ENCODE measurements around the gene TK2. TPM values are rescaled to one million over a fixed set of nuclear protein-coding genes. Genes with fewer than 3 reads are reported as not detected.
A peak's percentile ranks its signal among the peaks of the same experiment; 100 is the strongest.

Gene TK2
- total and polyA plus RNA-seq, 9 of the 15 experiments (the other 6 are each of a cell fraction or from before 2014, with no cell fraction given) = 1.1 to 10.2 (median 5.3) TPM

DNA sequence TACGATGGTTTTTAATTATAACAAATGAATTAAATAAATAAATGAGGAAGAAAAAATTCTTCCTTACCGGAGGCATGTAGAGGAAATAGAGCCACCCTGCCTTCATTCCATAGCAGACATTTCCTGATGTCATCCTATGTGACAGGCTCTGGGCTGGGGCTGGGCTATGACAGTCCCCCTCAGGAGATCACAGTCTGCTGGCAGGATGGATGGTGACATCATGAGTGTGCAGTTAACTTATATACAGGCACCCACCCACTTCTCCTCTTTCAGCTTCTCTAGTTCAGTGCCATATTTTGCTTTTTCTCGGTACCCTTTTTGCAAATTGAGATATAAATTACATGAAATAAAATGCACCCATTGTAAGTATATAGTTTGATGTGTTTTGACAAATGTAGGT lies 48.2 kb upstream of the TK2 start (continued):
- TF ChIP-seq, protein P1, sequence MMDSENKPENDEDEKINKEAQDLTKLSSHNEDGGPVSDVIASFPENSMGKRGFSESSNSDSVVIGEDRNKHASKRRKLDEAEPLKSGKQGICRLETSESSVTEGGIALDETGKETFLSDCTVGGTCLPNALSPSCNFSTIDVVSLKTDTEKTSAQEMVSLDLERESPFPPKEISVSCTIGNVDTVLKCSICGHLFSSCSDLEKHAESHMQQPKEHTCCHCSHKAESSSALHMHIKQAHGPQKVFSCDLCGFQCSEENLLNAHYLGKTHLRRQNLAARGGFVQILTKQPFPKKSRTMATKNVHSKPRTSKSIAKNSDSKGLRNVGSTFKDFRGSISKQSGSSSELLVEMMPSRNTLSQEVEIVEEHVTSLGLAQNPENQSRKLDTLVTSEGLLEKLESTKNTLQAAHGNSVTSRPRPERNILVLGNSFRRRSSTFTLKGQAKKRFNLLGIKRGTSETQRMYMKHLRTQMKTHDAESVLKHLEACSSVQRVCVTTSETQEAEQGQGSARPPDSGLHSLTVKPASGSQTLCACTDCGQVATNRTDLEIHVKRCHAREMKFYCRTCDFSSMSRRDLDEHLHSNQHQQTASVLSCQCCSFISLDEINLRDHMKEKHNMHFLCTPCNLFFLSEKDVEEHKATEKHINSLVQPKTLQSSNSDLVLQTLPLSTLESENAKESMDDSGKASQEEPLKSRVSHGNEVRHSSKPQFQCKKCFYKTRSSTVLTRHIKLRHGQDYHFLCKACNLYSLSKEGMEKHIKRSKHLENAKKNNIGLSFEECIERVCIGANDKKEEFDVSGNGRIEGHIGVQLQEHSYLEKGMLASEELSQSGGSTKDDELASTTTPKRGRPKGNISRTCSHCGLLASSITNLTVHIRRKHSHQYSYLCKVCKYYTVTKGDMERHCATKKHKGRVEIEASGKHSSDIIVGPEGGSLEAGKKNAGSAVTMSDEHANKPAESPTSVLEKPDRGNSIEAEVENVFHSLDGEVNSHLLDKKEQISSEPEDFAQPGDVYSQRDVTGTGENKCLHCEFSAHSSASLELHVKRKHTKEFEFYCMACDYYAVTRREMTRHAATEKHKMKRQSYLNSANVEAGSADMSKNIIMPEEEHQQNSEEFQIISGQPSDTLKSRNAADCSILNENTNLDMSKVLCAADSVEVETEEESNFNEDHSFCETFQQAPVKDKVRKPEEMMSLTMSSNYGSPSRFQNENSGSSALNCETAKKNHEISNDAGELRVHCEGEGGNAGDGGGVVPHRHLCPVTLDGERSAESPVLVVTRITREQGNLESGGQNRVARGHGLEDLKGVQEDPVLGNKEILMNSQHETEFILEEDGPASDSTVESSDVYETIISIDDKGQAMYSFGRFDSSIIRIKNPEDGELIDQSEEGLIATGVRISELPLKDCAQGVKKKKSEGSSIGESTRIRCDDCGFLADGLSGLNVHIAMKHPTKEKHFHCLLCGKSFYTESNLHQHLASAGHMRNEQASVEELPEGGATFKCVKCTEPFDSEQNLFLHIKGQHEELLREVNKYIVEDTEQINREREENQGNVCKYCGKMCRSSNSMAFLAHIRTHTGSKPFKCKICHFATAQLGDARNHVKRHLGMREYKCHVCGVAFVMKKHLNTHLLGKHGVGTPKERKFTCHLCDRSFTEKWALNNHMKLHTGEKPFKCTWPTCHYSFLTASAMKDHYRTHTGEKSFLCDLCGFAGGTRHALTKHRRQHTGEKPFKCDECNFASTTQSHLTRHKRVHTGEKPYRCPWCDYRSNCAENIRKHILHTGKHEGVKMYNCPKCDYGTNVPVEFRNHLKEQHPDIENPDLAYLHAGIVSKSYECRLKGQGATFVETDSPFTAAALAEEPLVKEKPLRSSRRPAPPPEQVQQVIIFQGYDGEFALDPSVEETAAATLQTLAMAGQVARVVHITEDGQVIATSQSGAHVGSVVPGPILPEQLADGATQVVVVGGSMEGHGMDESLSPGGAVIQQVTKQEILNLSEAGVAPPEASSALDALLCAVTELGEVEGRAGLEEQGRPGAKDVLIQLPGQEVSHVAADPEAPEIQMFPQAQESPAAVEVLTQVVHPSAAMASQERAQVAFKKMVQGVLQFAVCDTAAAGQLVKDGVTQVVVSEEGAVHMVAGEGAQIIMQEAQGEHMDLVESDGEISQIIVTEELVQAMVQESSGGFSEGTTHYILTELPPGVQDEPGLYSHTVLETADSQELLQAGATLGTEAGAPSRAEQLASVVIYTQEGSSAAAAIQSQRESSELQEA (IDR thresholded peaks at IDR 0.05; ENCODE audit: low read depth) = no peak
- TF ChIP-seq, protein P2, sequence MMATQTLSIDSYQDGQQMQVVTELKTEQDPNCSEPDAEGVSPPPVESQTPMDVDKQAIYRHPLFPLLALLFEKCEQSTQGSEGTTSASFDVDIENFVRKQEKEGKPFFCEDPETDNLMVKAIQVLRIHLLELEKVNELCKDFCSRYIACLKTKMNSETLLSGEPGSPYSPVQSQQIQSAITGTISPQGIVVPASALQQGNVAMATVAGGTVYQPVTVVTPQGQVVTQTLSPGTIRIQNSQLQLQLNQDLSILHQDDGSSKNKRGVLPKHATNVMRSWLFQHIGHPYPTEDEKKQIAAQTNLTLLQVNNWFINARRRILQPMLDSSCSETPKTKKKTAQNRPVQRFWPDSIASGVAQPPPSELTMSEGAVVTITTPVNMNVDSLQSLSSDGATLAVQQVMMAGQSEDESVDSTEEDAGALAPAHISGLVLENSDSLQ (IDR thresholded peaks at IDR 0.05) = peak; percentile 50; the same call in 1 of the 2 replicates
- TF ChIP-seq PHF8 (IDR thresholded peaks at IDR 0.05; ENCODE audit: borderline replicate concordance, low read length) = no peak
- TF ChIP-seq ZNF324 (CRISPR knock-in tag; IDR thresholded peaks at IDR 0.05) = no peak
- no peak for TF ChIP-seq ZBTB1 (CRISPR knock-in tag; IDR thresholded peaks at IDR 0.05; ENCODE audit: borderline replicate concordance, low read depth)
- TF ChIP-seq JUN (IDR thresholded peaks at IDR 0.05; ENCODE audit: borderline replicate concordance, low read depth, low read length) = 0 out of 2 replicates have a peak, but pooled peaks have one; percentile 27
- TF ChIP-seq JUN (CRISPR knock-in tag; IDR thresholded peaks at IDR 0.05; ENCODE audit: borderline replicate concordance) = no peak
- no peak for TF ChIP-seq ZNF165 (CRISPR knock-in tag; IDR thresholded peaks at IDR 0.05; ENCODE audit: borderline replicate concordance)
- TF ChIP-seq FIP1L1 (IDR thresholded peaks at IDR 0.05; ENCODE audit: low read depth, low read length, poor library complexity, severe bottlenecking) = no peak
- no peak for TF ChIP-seq ETV5 (CRISPR knock-in tag; IDR thresholded peaks at IDR 0.05; ENCODE audit: low read depth)
- TF ChIP-seq NFE2L1 (tag; IDR thresholded peaks at IDR 0.05; ENCODE audit: borderline replicate concordance, low read depth) = no peak
- TF ChIP-seq HIVEP1 (CRISPR knock-in tag; IDR thresholded peaks at IDR 0.05) = no peak
- TF ChIP-seq, protein P3, sequence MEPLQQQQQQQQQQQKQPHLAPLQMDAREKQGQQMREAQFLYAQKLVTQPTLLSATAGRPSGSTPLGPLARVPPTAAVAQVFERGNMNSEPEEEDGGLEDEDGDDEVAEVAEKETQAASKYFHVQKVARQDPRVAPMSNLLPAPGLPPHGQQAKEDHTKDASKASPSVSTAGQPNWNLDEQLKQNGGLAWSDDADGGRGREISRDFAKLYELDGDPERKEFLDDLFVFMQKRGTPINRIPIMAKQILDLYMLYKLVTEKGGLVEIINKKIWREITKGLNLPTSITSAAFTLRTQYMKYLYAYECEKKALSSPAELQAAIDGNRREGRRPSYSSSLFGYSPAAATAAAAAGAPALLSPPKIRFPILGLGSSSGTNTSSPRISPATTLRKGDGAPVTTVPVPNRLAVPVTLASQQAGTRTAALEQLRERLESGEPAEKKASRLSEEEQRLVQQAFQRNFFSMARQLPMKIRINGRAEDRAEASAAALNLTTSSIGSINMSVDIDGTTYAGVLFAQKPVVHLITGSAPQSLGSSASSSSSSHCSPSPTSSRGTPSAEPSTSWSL (CRISPR knock-in tag; IDR thresholded peaks at IDR 0.05; ENCODE audit: borderline replicate concordance) = no peak
- TF ChIP-seq, protein P4, sequence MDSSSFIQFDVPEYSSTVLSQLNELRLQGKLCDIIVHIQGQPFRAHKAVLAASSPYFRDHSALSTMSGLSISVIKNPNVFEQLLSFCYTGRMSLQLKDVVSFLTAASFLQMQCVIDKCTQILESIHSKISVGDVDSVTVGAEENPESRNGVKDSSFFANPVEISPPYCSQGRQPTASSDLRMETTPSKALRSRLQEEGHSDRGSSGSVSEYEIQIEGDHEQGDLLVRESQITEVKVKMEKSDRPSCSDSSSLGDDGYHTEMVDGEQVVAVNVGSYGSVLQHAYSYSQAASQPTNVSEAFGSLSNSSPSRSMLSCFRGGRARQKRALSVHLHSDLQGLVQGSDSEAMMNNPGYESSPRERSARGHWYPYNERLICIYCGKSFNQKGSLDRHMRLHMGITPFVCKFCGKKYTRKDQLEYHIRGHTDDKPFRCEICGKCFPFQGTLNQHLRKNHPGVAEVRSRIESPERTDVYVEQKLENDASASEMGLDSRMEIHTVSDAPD (CRISPR knock-in tag; IDR thresholded peaks at IDR 0.05) = no peak
- no peak for TF ChIP-seq E2F3 (CRISPR knock-in tag; IDR thresholded peaks at IDR 0.05)
- TF ChIP-seq MEIS2 (IDR thresholded peaks at IDR 0.05; ENCODE audit: partially characterized antibody) = peak; percentile 34
- no peak for TF ChIP-seq NR3C1 (CRISPR knock-in tag; IDR thresholded peaks at IDR 0.05)
